Peyer's patch (tissue), 4 donors: Measurements from ENCODE around the gene CATSPERZ. TPM values are rescaled to one million over a fixed set of nuclear protein-coding genes. Genes with fewer than 3 reads are reported as not detected.

Experiments
- DNase-seq, 3 donors: peaks; one replicate each; pipeline ENCODE4 v3.0.0-alpha.2; 2017 to 2019
- H3K27ac ChIP-seq, 4 donors: fragments of 200-600 bp; sonication (generic); one replicate each; pipeline ENCODE4 v1.5.1; 2016 to 2019
- H3K27me3 ChIP-seq, 2 donors: fragments of 200-600 bp; sonication (generic); one replicate each; pipeline ENCODE4 v1.5.1; 2019
- H3K36me3 ChIP-seq, 3 donors: fragments of 200-600 bp; sonication (generic); one replicate each; pipeline ENCODE4 v1.5.1; 2016 to 2019
- H3K4me1 ChIP-seq, 4 donors: fragments of 200-600 bp; sonication (generic); one replicate each; pipeline ENCODE4 v1.5.1; 2016 to 2019
- H3K4me3 ChIP-seq, 4 donors: fragments of 200-600 bp; sonication (generic); 1 replicate in 3 of 4; 2 replicates in 1 of 4; pipeline ENCODE4 v1.5.1; 2016 to 2019; ENCODE audit warnings: mild to moderate bottlenecking in 1 of 4
- H3K9me3 ChIP-seq, 4 donors: fragments of 200-600 bp; sonication (generic); one replicate each; pipeline ENCODE4 v1.5.1; 2016 to 2019; ENCODE audit warnings: mild to moderate bottlenecking in 1 of 4
- POLR2A ChIP-seq, 2 donors: fragments of 450-650 bp; IDR thresholded peaks; one replicate each; pipeline ENCODE4 v1.5.1; 2017; ENCODE audit warnings: antibody characterized with exemption in 2 of 2, mild to moderate bottlenecking in 2 of 2, moderate library complexity in 2 of 2
- total RNA-seq, 4 donors: library from RNA; depleted of rRNA; stranded (reverse); fragments of >200 nt; gene quantifications; one replicate each; pipeline ENCODE4 v1.1.0, GENCODE V29; 2016
- TF ChIP-seq, protein P1 (sequence below), 6 experiments: fragments of 450-650 bp in 4 of 6; fragments of 200-600 bp in 2 of 6; sonication (generic) in 1 of 6; IDR thresholded peaks; one replicate each; pipeline ENCODE4 v1.5.1; 2017 to 2019; ENCODE audit warnings: antibody characterized with exemption in 6 of 6, mild to moderate bottlenecking in 3 of 6, moderate library complexity in 1 of 6

Gene CATSPERZ
- total RNA-seq, 4 donors from 2014 or later: 9.9 TPM; not detected in 3

- H3K27ac ChIP-seq: peak overlapping the region; percentile 77 to 99 (median 95)
- peak; percentile 65 to 67 for TF ChIP-seq POLR2A (IDR thresholded peaks at IDR 0.05)
- TF ChIP-seq, protein P1, sequence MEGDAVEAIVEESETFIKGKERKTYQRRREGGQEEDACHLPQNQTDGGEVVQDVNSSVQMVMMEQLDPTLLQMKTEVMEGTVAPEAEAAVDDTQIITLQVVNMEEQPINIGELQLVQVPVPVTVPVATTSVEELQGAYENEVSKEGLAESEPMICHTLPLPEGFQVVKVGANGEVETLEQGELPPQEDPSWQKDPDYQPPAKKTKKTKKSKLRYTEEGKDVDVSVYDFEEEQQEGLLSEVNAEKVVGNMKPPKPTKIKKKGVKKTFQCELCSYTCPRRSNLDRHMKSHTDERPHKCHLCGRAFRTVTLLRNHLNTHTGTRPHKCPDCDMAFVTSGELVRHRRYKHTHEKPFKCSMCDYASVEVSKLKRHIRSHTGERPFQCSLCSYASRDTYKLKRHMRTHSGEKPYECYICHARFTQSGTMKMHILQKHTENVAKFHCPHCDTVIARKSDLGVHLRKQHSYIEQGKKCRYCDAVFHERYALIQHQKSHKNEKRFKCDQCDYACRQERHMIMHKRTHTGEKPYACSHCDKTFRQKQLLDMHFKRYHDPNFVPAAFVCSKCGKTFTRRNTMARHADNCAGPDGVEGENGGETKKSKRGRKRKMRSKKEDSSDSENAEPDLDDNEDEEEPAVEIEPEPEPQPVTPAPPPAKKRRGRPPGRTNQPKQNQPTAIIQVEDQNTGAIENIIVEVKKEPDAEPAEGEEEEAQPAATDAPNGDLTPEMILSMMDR (IDR thresholded peaks at IDR 0.05): peak in 5 of 6 experiments; percentile 29 to 50 (median 36)
These were observed 47.9 kb upstream of the CATSPERZ start for GRCh38 chr11:64252003-64252872.

DNA sequence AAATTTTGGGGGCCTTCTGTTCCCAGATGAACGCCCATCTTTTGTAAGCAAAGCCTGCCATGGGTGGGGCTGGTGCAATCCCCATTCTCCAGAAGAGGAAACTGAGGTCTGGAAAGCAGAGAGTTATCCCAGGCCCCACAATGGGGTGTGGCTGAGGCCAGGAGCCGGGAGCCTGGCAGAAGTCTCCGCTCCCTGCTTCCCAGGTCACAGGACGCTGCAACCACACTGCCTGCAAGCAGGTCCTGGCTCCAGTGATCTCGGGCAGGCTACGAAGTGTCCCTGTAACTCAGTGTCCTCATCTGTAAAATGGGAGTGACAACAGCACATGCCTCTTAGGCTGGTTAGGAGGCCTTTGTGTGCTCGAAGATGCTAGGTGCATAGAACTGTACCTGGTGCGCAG, 47.1 kb upstream of the CATSPERZ start:
- TF ChIP-seq, protein P1 (IDR thresholded peaks at IDR 0.05): no peak
- TF ChIP-seq POLR2A (IDR thresholded peaks at IDR 0.05): no peak
- Histone ChIP-seq H3K27me3 (no peaks in the 10 kb centered on the region), H3K9me3 (no peaks in the 10 kb centered on the region), H3K27ac (peak overlapping the region; percentile 25 to 99 (median 95)), H3K4me1 (peaks cover 0 to 71% (median 13%) of the 10 kb centered on the region in 4 donors), H3K36me3 (peaks cover 0 to 41% (median 0%) of the 10 kb centered on the region in 3 donors), H3K4me3 (peak overlapping the region in 3 of 4 donors; percentile 75 to 99 (median 78))
- no peak for DNase-seq

More at GRCh38 chr11:64252003-64252872, 47.9 kb upstream of the CATSPERZ start:
- Histone ChIP-seq H3K27me3 (no peaks in the 10 kb centered on the region), H3K4me3 (peak overlapping the region; percentile 75 to 99 (median 85)), H3K36me3 (peaks cover 0 to 33% (median 0%) of the 10 kb centered on the region in 3 donors), H3K9me3 (no peaks in the 10 kb centered on the region), H3K4me1 (peaks cover 0 to 77% (median 16%) of the 10 kb centered on the region in 4 donors)
- peak in 2 of 3 donors; percentile 86 to 89 for DNase-seq

- TF ChIP-seq, protein P1 (IDR thresholded peaks at IDR 0.05): no peak
- no peak for TF ChIP-seq POLR2A (IDR thresholded peaks at IDR 0.05)
- Histone ChIP-seq H3K4me1 (peaks cover 0 to 66% (median 13%) of the 10 kb centered on the region in 4 donors), H3K27ac (peak overlapping the region in 1 of 4 donors; percentile 99), H3K4me3 (peak overlapping the region in 3 of 4 donors; percentile 75 to 99 (median 78)), H3K36me3 (peaks cover 0 to 45% (median 0%) of the 10 kb centered on the region in 3 donors), H3K27me3 (no peaks in the 10 kb centered on the region), H3K9me3 (no peaks in the 10 kb centered on the region)
- no peak for DNase-seq
These were observed 46.7 kb upstream of the CATSPERZ start for GRCh38 chr11:64253481-64253880.

- DNase-seq: no peak
- no peaks in the 10 kb centered on the region for H3K27me3 ChIP-seq
- no peaks in the 10 kb centered on the region for H3K9me3 ChIP-seq
- H3K27ac ChIP-seq: peak overlapping the region in 1 of 4 donors; percentile 99
- H3K36me3 ChIP-seq: peaks cover 0 to 54% (median 0%) of the 10 kb centered on the region in 3 donors
- H3K4me3 ChIP-seq: peak overlapping the region in 1 of 4 donors; percentile 78
- TF ChIP-seq POLR2A (IDR thresholded peaks at IDR 0.05): no peak
- TF ChIP-seq, protein P1 (IDR thresholded peaks at IDR 0.05): no peak
- H3K4me1 ChIP-seq: peaks cover 0 to 58% (median 13%) of the 10 kb centered on the region in 4 donors
These were observed 45.8 kb upstream of the CATSPERZ start for GRCh38 chr11:64254326-64254725.

DNA sequence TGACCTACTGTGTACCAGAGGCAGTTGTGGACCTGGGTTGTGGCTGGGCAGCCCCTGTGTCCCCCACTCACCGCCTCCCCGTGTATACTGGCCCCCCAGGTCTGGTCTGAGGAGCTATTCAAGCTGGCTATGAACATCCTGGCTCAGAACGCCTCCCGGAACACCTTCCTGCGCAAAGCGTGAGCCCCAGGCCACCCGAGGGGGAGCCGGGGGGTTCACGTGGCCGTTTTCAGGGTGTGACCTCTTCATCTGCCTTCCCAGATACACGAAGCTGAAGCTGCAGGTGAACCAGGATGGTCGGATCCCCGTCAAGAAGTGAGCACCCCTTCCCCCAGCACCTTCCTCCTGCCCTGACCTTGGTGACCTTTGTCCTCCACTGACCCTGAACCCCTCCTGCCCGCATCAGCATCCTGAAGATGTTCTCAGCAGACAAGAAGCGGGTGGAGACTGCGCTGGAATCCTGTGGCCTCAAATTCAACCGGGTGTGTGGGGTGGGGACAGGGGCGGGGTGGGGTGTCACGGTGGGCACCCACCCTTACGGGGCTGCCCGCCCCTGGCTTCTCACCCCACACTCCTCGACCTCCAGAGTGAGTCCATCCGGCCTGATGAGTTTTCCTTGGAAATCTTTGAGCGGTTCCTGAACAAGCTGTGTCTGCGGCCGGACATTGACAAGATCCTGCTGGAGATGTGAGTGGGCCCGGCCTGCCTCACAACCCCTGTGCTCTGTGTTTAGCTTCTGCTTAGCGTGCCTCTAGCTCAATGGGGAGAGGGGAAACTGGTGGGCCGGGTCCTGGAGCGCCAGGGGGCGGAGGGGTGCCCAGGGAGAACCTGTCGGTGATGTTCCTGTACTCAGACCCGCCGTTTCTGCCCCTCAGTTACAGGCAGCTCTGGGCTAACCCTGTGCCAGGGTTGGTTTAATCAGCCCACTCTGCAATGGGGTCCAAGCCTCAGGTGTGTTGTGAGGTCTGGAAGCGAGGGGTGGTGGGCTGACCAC, 44.7 kb upstream of the CATSPERZ start:
- H3K4me1 ChIP-seq: peaks cover 0 to 47% (median 13%) of the 10 kb centered on the region in 4 donors
- TF ChIP-seq POLR2A (IDR thresholded peaks at IDR 0.05): no peak
- TF ChIP-seq, protein P1 (IDR thresholded peaks at IDR 0.05): no peak
- H3K4me3 ChIP-seq: no peak overlapping the region
- no peaks in the 10 kb centered on the region for H3K9me3 ChIP-seq
- peaks cover 0 to 65% (median 0%) of the 10 kb centered on the region in 3 donors for H3K36me3 ChIP-seq
- H3K27ac ChIP-seq: no peak overlapping the region
- no peak for DNase-seq
- H3K27me3 ChIP-seq: no peaks in the 10 kb centered on the region
